Muscle of arm (tissue), 14 donors: ENCODE results near the gene FAM221B. TPM values are rescaled to one million over a fixed set of nuclear protein-coding genes. Genes with fewer than 3 reads are reported as not detected.

Source experiments
- DNase-seq: peaks from one replicate; pipeline ENCODE4 v3.0.0-alpha.2; 2013
- long read RNA-seq, 11 donors: transcript quantifications; one replicate each; lab custom pipeline, GENCODE V29; 2026
- polyA plus RNA-seq, 12 donors: library from polyadenylated mRNA; unstranded; fragments of 120-200 nt; gene quantifications; one replicate each; pipeline ENCODE4 v1.2.1, GENCODE V29; 2013; ENCODE audit not compliant: insufficient read length in 12 of 12

The FAM221B gene, protein sequence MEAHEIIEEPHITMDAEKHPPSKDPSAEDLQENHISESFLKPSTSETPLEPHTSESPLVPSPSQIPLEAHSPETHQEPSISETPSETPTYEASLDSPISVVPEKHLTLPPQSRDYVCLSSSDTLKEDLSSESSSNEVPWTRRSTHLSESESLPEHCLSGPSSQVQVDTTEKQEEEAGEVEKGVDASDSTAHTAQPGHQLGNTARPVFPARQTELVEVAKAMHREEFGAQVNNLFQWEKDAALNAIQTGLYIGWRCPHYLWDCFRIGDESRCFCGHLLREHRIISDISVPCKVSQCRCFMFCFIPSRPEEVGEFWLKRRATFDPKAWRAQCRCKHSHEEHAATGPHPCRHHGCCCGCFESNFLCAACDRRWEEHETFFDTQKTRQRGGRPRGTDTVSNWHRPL
- under 1 TPM in 10 of 12 donors, not detected in 2; 0.07 to 0.62 (median 0.23) TPM for polyA plus RNA-seq
- long read RNA-seq, donor 1: 0 reads
- long read RNA-seq, donor 2: 0 reads
- long read RNA-seq, donor 3: 0 reads
- long read RNA-seq, donor 4: 0 reads
- long read RNA-seq, donor 5: 0 reads
- long read RNA-seq, donor 6: 0 reads
- long read RNA-seq, donor 7: 0 reads
- long read RNA-seq, donor 8: 0 reads
- long read RNA-seq, donor 9: 0 reads
- long read RNA-seq, donor 10: 0 reads
- long read RNA-seq, donor 11: 0 reads

DNA sequence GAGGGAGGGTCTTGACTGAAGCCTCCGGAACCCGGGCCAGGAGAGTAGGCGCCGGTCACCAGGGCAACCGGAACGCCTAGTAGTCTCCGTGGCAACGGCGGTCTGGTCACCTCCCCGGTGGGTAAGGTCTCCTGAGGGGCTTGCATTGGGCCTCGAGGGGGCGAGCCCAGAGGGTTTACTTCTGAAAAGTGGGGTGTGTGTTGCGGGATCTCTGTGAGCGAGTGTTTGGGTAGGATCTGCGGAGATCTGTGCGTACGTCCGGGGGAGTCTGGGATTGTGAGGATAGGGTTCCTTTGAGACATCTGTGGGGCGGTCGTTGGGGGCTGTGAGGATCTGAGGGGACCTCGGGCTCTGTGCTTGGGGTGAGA, at the start of gene FAM221B:
TSS of gene FAM221B (minus strand) at position 17 of the 368 bp plus-strand sequence. CDS start 2,571 bp downstream, outside the sequence.
- no peak for DNase-seq

DNA sequence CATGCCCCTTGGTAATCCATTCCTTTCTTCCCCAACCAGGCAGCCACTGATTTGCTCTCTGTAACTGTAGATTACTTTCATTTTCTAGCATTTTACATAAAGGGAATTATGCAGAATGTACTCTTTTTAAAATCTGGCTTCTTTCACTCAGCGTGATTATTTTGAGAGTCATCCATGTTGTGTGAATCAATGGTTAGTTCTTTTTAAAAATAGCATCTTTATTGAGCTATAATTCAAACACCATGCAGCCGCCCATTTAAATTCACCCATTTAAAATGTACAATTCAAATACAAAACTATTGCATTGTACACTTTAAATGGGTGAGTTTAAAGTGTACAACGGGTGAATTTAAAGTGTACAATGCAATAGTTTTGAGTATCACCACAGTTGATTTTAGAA, 44.0 kb upstream of the FAM221B start:
- no peak for DNase-seq

DNA sequence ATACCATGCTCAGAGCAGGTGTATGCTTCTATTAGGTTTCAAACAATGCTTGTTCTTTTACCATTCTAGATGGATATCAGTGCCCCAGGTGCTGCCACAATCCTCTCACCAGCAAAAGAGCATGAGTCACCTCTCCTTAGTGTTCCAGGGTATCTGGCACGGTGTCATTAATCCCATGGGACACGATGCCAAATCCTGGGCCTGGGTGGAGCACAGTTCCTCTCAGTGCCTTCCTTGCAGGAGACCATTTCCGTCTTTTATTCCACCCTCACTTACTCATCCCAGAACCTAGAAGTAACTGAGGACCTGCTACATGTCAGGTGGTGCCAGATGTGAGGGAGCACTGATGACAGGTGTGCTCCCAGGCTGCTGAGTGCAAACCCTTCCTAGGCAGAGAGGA, 43.0 kb upstream of the FAM221B start:
- no peak for DNase-seq

DNA sequence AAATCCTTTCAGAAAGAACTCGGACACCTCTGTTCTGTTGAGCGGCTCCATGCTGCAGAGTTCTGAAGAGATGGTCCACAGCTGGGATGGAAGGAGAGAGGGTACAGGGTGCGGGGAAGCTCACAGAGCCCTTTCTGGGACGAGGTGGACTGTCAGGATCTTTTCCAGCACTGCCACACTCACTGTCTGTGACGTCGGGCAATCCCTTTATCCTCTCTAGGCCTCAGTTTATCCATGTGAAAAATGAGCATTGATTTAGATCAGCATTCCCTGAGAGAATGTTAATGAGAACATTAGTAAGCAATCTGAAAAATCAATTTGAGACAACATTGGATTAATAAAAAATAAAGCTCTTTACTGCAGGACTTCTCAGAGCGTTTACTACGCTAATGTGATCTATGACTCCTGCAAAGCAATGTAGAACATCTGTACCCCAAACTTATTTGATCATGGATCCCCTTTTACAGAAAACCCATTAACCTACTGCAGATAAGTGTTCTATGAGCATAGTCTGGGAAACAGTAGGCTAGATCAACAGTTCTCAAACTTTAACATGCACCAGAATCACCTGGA, 41.9 kb upstream of the FAM221B start, which contains the start of gene OR13J1:
TSS of gene OR13J1 (minus strand) at position 51 of the 573 bp plus-strand sequence. CDS start at position 51, 0 bp downstream.
- DNase-seq: no peak

DNA sequence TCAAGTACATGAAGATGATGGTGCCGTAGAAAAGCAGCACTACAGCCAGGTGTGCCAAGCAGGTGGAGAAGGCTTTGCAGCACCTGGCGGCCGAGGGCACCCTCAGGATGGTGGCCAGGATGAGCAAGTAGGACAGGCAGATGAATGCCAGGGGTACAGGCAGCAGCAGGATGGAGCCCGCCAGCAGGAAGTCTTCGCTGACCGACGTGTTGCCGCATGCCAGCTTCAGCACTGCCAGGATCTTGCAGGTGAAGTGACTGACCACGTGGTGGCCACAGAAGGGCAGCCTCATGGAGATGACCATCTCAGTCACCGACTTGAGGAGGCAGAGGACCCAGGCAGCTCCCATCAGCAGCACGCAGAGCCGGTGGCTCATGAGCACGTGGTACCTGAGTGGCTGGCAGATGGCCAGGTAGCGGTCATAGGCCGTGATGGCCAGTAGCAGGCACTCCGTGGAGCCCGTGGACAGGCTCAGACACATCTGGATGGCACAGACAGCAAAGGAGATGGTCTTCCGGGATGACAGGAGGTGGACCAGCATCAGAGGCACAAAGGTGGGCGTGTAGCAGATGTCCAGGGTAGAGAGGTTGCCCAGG, 41.2 kb upstream of the FAM221B start:
- no peak for DNase-seq

DNA sequence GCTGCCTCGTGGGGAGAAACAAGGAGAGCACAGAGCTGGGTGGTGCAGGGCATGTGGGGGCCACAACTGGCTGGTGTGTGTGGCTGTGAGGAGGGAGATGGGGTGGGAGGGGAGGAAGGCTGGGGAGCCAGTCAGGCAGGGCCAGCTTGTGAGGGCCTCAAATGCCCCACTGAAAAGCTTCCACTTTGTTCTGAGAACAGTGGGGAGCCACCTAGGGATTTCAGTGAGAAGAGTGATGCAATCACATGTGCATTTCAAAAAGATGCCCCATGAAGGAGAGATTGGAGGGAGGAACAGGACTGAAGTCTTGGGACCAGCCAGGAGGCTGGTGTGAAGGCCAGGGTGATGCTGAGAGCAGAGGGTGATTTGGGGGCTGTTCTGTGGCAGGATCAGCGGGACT, 40.4 kb upstream of the FAM221B start:
- DNase-seq: no peak

DNA sequence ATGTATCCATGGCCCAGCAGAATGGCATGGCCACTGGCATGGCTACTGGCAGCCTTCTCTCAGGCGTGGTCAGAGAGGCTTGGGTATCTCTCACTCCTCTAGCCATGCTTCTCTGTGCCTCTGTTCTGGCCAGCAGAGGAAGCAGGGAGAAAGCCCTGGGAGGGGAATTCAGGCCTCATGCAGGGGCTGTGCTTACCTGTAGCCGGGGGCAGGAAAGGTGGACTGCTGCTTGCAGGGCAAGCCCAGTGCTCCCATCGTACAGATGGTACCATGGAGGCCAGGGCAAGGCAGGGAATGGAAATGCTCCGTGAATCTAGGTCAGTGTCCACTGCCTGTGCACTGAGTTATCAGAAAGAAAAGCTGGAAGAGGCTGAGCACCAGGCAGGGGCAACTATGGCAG, 39.0 kb upstream of the FAM221B start:
- DNase-seq: no peak

DNA sequence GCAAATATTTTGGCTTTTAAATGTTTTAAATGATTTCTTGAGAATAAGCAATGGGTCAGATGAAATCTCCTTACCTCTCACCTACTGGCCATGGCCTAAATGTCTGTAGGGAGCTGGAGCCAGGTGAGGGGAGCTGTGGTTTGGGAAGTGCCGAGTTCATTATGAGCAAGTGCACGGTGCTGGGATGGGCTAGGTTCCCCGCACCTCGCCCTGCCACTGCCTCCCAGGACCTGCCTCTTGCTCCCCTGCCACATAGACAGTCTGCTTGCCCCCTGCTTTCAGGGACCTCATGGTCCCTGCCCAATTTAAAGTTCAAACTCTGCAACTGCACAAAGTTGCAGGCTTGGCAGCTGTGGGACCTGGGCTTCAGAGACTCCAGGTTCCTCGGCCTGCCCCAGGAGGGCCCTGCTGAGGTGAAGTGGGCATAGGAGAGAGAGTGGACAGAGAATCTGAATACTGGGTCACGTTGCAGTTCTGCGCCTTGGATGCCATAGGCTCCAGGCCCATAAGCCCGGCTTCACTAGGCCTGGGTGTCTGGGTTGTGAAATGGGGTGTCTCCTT, 36.2 kb upstream of the FAM221B start:
- no peak for DNase-seq

DNA sequence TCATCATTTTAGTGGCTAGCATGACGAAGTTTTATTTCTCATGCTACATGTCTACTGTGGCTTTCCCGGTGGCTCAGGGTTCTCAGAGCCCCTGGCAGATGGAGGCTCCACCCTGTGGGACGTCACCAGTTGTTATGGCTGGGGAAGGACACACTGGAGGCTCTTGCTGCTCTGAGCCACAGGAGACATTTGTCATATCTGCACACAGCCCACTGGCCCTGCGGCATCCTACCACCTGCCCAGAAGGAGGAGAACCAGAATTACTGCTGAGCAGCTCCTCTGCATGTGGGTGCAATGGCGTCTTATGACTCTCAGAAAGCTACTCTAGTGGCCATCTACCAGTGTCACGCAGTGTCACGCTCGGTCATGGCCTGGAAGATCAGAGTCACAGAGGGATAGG, 35.1 kb upstream of the FAM221B start:
- no peak for DNase-seq

DNA sequence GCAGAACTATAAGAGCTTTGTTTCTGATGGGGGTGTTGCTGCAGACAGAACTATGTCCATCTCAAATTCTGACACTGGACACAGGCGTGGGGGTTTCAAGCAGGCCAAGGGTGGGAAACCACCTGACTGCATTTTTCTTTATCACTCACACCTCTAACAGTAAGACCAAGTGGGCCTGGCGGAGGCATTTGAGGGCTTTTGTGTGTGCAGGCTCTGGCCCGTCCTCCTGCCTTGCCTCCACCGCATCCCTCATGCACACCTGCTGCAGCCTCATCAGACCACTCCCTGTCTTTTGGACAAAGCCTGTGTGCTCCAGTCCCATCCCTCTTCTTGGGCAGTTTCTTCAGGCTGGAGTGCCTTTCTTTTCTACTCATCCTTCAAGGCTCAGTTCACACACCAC, 33.8 kb upstream of the FAM221B start:
- DNase-seq: no peak

DNA sequence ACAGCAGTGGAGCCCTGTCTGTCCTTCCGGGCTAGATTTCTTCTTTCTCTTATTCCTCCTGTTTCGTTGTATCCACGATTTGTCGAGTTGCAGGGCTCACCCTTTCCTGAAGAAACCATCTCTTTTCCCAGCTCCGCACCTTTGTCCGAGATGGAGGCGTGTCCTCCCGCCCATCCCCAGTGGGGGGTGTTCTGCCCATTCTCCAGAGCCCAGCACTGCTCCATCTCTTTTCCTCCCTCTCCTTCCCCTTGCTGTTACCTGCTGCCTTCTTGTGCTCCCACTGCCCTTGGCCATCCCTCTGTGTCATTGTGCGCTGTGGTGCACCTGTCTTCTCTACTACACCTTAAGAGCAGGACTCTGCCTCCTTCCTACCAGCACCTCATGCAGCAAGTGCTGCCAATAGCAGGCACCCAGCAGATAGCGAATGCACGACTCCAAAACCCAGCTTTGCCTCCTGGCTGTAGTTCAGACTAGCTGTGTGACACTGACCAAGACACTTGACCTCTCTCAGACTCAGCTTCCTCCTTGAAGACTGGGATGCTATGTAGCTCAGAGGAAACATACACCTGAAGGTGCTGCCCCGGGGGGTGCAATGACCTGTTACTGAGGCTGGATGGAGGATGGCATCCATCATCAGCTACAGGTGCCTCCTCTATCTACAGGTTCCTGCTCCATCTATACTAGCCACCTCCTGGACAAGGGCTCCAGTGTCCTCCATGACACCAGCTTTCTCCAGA, 32.8 kb upstream of the FAM221B start:
- DNase-seq: no peak

DNA sequence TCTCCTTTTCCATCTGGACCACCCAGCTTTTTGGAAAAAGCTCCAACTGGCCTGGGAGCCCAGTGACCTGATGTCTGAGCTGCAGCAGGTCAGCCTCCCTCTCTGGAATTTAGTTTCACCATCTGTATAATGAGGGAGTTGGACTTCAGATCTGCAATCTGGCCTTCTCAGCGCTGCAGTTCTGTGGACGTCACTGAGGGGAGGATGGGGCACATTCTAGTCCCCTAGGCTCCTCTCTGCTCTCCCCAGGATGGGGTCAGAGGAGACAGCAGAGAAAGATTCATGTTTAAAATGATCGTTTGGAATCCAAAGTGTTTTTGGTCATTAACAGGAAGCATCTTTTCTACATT, 31.4 kb upstream of the FAM221B start:
- DNase-seq: no peak

DNA sequence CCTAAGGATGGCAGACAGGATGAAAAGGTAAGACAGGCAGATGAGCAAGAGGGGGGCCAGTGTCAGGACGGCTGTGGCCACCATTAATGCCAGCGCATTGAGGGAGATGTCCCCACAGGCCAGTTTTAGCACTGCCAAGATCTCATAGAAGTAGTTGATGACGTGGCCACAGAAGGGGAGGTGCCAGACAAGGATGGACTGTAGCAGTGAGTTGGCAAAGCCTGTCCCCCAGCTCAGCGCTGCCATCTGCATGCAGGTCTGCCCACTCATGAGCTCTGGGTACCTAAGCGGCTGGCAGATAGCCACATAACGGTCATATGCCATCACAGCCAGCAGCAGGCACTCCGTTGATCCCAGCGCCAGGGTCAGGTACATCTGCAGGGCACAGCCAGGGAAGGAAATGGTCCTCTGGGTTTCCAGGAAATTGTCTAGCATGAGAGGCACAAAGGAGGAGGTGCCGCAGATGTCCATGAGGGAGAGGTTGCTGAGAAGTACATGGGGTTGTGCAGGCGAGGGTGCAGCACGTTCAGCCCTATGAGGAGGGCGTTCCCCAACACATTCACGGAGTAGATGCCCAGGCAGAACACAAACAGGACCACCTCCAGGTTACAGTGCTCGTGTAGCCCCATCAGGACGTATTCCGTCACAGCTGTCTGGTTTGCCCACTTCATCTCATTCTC, 30.9 kb upstream of the FAM221B start:
- no peak for DNase-seq

DNA sequence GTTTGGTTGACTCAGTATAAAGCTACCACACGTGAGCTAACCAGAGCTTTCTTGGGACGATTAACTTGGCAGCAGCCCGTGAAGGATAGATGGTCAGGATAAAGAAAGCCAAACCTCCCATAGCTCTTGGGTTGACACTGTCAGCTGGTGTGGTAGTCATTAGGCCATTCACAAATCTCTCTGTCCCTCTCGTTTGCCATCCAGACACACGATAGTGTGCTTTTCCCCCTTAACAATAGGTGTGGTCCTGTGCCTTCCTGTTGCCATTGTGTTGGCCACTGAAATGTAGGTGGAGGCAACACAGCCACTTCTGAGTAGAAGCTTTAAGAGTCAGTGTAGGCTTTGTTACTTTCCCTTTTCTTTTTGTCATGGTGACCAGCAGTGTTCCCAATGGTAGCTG, 29.9 kb upstream of the FAM221B start:
- DNase-seq: no peak

DNA sequence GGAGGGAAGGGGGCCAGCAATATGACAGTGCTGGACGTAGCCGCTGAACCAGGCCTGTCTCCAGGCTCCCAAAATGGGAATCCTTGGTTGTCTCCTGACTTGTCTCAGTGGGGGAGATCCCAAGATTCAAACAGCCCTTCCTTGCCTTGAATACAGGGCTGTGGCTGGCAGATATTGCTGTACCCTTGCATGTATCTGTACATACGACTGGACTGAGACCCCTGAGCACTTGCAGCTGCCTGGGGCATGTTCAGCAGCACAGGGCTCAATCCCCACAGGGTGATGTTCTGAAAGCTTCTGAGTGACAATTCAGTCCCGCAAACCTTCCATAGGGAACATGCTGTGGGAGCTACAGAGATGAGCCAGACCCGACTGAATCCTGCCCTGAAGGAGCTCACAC, 28.4 kb upstream of the FAM221B start:
- DNase-seq: no peak

DNA sequence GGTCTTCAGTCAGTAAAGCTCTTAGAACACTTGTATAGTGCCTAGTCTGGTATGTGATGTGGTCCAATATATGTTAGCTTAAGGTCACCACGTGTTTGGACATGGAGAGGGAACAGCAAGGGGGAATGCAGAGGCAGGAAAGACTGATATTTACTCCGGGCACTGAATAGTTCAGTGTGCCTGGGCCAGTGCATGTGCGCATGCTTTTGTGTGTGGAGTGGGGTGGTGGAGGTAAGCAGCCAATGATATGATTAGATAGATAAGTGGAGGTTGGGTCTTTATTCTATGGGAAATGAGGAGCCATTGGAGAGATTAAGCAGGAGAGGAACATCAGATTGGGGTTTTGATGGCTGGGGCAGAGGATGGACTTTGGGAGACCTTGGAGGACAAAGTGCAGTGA, 27.7 kb upstream of the FAM221B start:
- DNase-seq: no peak

DNA sequence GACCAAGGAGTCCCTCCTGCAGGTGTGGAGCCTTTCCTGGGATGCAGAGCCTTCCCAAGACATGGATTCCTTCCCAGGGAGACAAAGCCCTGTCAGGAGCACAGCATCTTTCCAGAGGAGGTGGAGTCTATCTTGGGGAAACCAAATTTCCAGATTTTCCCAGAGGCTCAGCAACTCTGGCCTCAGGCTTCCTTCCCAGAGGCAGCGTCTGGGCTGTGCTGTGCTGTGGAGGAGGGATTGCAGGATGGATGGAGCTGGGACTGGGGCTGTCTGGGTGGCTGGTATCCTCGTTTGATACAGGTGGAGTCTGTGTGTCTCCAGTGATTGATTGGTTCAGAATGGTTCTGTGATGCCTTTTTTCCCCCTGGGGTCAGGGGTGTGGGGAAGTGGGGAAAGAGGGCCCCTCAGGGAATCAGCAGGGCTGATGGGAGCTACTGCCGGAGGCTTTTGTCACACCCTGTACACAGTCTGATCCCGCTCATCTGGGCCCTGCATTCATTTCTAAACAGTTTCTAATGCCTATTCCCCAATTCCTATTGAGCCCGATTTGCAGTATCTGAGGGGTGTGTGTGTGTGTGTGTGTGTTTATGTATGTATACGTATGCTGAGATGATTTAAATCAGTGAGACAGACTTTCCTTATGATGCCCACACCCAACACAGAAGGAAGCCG, 25.7 kb upstream of the FAM221B start:
- DNase-seq: no peak

DNA sequence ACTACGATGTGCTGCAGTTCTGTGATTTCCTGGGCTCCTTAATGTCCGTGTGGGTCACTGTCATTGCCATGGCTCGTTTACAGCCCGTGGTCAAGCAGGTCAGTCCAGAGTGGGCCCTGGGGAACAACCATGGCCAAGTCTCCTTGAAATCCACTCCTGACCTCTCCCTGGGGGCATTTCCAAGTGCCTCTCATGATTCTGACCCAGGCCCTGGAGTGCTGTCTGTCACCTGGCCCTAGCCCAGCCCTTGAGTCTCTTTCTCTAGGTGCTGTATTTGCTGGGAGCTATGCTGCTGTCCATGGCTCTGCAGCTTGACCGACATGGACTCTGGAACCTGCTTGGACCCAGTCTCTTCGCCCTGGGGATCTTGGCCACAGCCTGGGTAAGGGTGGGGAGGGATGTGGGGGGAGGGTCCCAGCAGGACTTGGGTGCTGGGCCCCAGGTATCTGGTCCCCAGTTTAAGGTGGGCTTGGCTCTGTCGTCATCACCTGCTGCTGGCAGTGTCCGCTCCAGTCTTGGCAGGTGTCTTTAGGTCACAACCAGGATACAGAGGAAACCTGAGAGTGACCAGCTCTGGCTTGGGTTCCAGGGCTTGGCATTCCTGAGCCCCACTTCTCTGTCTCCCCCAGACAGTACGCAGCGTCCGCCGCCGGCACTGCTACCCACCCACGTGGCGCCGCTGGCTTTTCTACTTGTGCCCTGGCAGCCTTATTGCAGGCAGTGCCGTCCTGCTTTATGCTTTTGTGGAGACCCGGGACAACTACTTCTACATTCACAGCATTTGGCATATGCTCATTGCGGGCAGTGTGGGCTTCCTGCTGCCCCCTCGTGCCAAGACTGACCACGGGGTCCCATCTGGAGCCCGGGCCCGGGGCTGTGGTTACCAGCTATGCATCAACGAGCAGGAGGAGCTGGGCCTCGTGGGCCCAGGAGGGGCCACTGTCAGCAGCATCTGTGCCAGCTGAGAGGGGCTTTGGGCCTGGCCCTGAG, 24.6 kb upstream of the FAM221B start:
- DNase-seq: no peak

DNA sequence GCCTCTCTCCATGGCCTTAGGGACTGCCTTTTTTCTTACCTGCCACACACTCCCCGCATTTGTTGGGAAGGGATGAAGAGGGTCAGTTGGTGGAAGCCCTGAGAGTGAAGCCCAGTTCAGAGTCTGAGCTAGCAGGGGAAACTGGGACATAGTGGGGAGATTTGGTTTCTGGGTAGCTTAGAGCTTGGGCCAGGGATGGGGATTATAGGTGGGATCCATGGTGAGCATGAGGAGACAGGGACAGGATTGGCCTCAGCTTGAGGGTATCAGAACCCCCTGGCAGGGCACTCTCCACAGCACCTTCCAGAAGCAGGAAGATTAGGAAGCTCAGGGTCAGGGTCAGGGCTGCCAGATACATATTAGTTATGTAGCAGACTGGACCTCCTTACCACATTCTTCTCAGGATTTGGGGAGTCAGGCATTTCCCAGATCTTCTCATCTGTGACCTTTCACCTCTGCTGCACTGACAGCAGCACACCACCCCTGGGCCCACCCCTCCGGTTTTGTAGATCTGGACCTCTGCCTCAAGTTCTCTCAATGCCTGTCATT, 23.8 kb upstream of the FAM221B start:
- DNase-seq: no peak
